ENCODE results near the gene CEACAM16.

The CEACAM16 gene

GRCh38 chr19:44747739-44748425, 48.9 kb downstream of the CEACAM16 start:
- H3K4me1 ChIP-seq (ENCODE audit: control insufficient read depth, low read length) = peaks cover 57% of the 10 kb centered on the region
- peaks cover 24% of the 10 kb centered on the region for H3K79me2 ChIP-seq (ENCODE audit: control insufficient read depth, low read length)
- TF ChIP-seq CTCF (IDR thresholded peaks at IDR 0.05; ENCODE audit: low read depth, low read length, poor library complexity, severe bottlenecking) = no peak
- TF ChIP-seq EZH2phosphoT487 (IDR thresholded peaks at IDR 0.05; ENCODE audit: borderline replicate concordance, low read length) = no peak
- H3K4me3 ChIP-seq (ENCODE audit: low read length) = peak overlapping the region; percentile 91
- H3K27ac ChIP-seq (ENCODE audit: low read depth, low read length) = peak overlapping the region; percentile 91
- H3K36me3 ChIP-seq (ENCODE audit: control insufficient read depth, low read length) = peaks cover 26% of the 10 kb centered on the region
- H3K27me3 ChIP-seq (ENCODE audit: control insufficient read depth, low read length) = peaks cover 13% of the 10 kb centered on the region
- no peaks in the 10 kb centered on the region for H4K20me1 ChIP-seq (ENCODE audit: control insufficient read depth, insufficient read depth, low read depth, low read length)
- H3F3A ChIP-seq (ENCODE audit: control insufficient read depth, insufficient read depth) = peaks cover 28% of the 10 kb centered on the region
- H3K9me3 ChIP-seq (ENCODE audit: control insufficient read depth, insufficient read depth, low read length) = no peaks in the 10 kb centered on the region
- H3K4me2 ChIP-seq (ENCODE audit: low read length) = peak overlapping the region; percentile 98
- H3K9me2 ChIP-seq (replicated peaks; ENCODE audit: control insufficient read depth, low read length) = no peaks in the 10 kb centered on the region

- Histone ChIP-seq H3K27me3 (ENCODE audit: control insufficient read depth, low read length) (peaks cover 13% of the 10 kb centered on the region), H4K20me1 (ENCODE audit: control insufficient read depth, insufficient read depth, low read depth, low read length) (no peaks in the 10 kb centered on the region), H3K9me3 (ENCODE audit: control insufficient read depth, insufficient read depth, low read length) (no peaks in the 10 kb centered on the region), H3F3A (ENCODE audit: control insufficient read depth, insufficient read depth) (peaks cover 31% of the 10 kb centered on the region), H3K4me1 (ENCODE audit: control insufficient read depth, low read length) (peaks cover 61% of the 10 kb centered on the region), H3K36me3 (ENCODE audit: control insufficient read depth, low read length) (peaks cover 28% of the 10 kb centered on the region), H3K4me2 (ENCODE audit: low read length) (peak within 1 kb of the TSS; percentile 98), H3K4me3 (ENCODE audit: low read length) (peak within 1 kb of the TSS; percentile 91), H3K27ac (ENCODE audit: low read depth, low read length) (peak within 1 kb of the TSS; percentile 97), H3K79me2 (ENCODE audit: control insufficient read depth, low read length) (peaks cover 24% of the 10 kb centered on the region), H3K9me2 (replicated peaks; ENCODE audit: control insufficient read depth, low read length) (no peaks in the 10 kb centered on the region)
- TF ChIP-seq CTCF (IDR thresholded peaks at IDR 0.05; ENCODE audit: low read depth, low read length, poor library complexity, severe bottlenecking) (no peak), EZH2phosphoT487 (IDR thresholded peaks at IDR 0.05; ENCODE audit: borderline replicate concordance, low read length) (no peak)
These were observed 49.7 kb downstream of the CEACAM16 start, which contains the start of gene BCL3 for GRCh38 chr19:44748426-44749254. TSS of gene BCL3 (plus strand) at chr19:44748708. CDS start at chr19:44748791, 83 bp downstream.

- peaks cover 32% of the 10 kb centered on the region for H3K36me3 ChIP-seq (ENCODE audit: control insufficient read depth, low read length)
- H3K79me2 ChIP-seq (ENCODE audit: control insufficient read depth, low read length) = peaks cover 24% of the 10 kb centered on the region
- H3K4me1 ChIP-seq (ENCODE audit: control insufficient read depth, low read length) = peaks cover 67% of the 10 kb centered on the region
- TF ChIP-seq EZH2phosphoT487 (IDR thresholded peaks at IDR 0.05; ENCODE audit: borderline replicate concordance, low read length) = no peak
- no peak for TF ChIP-seq CTCF (IDR thresholded peaks at IDR 0.05; ENCODE audit: low read depth, low read length, poor library complexity, severe bottlenecking)
- H3K4me2 ChIP-seq (ENCODE audit: low read length) = peak overlapping the region; percentile 88
- peaks cover 13% of the 10 kb centered on the region for H3K27me3 ChIP-seq (ENCODE audit: control insufficient read depth, low read length)
- H3F3A ChIP-seq (ENCODE audit: control insufficient read depth, insufficient read depth) = peaks cover 34% of the 10 kb centered on the region
- H3K9me3 ChIP-seq (ENCODE audit: control insufficient read depth, insufficient read depth, low read length) = no peaks in the 10 kb centered on the region
- no peaks in the 10 kb centered on the region for H3K9me2 ChIP-seq (replicated peaks; ENCODE audit: control insufficient read depth, low read length)
- H4K20me1 ChIP-seq (ENCODE audit: control insufficient read depth, insufficient read depth, low read depth, low read length) = no peaks in the 10 kb centered on the region
- H3K27ac ChIP-seq (ENCODE audit: low read depth, low read length) = peak overlapping the region; percentile 97
- peak overlapping the region; percentile 91 for H3K4me3 ChIP-seq (ENCODE audit: low read length)
These were observed 50.3 kb downstream of the CEACAM16 start for GRCh38 chr19:44749292-44749691.
